ENCODE data around the gene AOPEP.

AOPEP gene

GRCh38 chr9:94975480-94975879 lies 249.0 kb downstream of the AOPEP start:
- no peak for DNase-seq

GRCh38 chr9:94976077-94976476 lies 249.6 kb downstream of the AOPEP start:
- DNase-seq, result no peak

GRCh38 chr9:94977416-94977815 lies 250.9 kb downstream of the AOPEP start:
- DNase-seq, result no peak

- no peak for DNase-seq
These were observed 253.5 kb downstream of the AOPEP start for GRCh38 chr9:94979904-94980507.

- DNase-seq, result no peak
These were observed 254.6 kb downstream of the AOPEP start for GRCh38 chr9:94980947-94981722.

GRCh38 chr9:94981723-94982090 lies 255.2 kb downstream of the AOPEP start:
- DNase-seq, result no peak

- DNase-seq, result no peak
These were observed 255.7 kb downstream of the AOPEP start for GRCh38 chr9:94982211-94982610.

- no peak for DNase-seq
These were observed 257.1 kb downstream of the AOPEP start for GRCh38 chr9:94983552-94983951.

GRCh38 chr9:94984891-94985476 lies 258.5 kb downstream of the AOPEP start:
- DNase-seq, result no peak

- no peak for DNase-seq
These were observed 259.1 kb downstream of the AOPEP start for GRCh38 chr9:94985649-94986048.

GRCh38 chr9:94987731-94988130 lies 261.2 kb downstream of the AOPEP start:
- no peak for DNase-seq

- no peak for DNase-seq
These were observed 264.5 kb downstream of the AOPEP start for GRCh38 chr9:94990897-94991561.

- no peak for DNase-seq
These were observed 265.7 kb downstream of the AOPEP start for GRCh38 chr9:94991961-94992907.

GRCh38 chr9:94993160-94993820 lies 266.8 kb downstream of the AOPEP start:
- DNase-seq, result no peak

- no peak for DNase-seq
These were observed 267.3 kb downstream of the AOPEP start for GRCh38 chr9:94993821-94994165.

- no peak for DNase-seq
These were observed 268.7 kb downstream of the AOPEP start for GRCh38 chr9:94995048-94995693.

GRCh38 chr9:94996641-94997040 lies 270.1 kb downstream of the AOPEP start:
- DNase-seq, result no peak

- DNase-seq, result no peak
These were observed 271.2 kb downstream of the AOPEP start for GRCh38 chr9:94997727-94998126.

GRCh38 chr9:94999832-95000231 lies 273.3 kb downstream of the AOPEP start:
- no peak for DNase-seq

GRCh38 chr9:95000821-95001220 lies 274.3 kb downstream of the AOPEP start:
- DNase-seq, result no peak

GRCh38 chr9:95001720-95002119 lies 275.2 kb downstream of the AOPEP start:
- DNase-seq, result no peak
